HG03342 (cell line): ENCODE measurements around the gene BABAM2.
"Not testable (repeated sequence)": the region's sequence is repeated elsewhere in the genome, so short reads cannot be mapped to it uniquely, and the experiment has no call there.

Experiments used
- ATAC-seq: cut with Tn5 transposase; IDR thresholded peaks from one replicate; pipeline ENCODE4 v1.9.1; 2021; ENCODE audit warnings: mild to moderate bottlenecking, moderate library complexity; ENCODE audit not compliant: unreplicated experiment

Gene BABAM2

GRCh38 chr2:27972311-27972710 is 81.8 kb downstream of the BABAM2 start:
- ATAC-seq: no peak

- no peak for ATAC-seq
Measured at GRCh38 chr2:27973592-27973991, 83.1 kb downstream of the BABAM2 start.

GRCh38 chr2:27976308-27976707 is 85.8 kb downstream of the BABAM2 start:
- ATAC-seq: no peak

GRCh38 chr2:27977731-27978312 is 87.3 kb downstream of the BABAM2 start:
- no peak for ATAC-seq

GRCh38 chr2:27978761-27979160 is 88.2 kb downstream of the BABAM2 start:
- ATAC-seq: not testable (repeated sequence)

- no peak for ATAC-seq
Measured at GRCh38 chr2:27980242-27980641, 89.7 kb downstream of the BABAM2 start.

GRCh38 chr2:27984153-27984552 is 93.6 kb downstream of the BABAM2 start:
- ATAC-seq: no peak

- no peak for ATAC-seq
Measured at GRCh38 chr2:27988306-27988705, 97.8 kb downstream of the BABAM2 start.

- no peak for ATAC-seq
Measured at GRCh38 chr2:27988718-27989117, 98.2 kb downstream of the BABAM2 start.

GRCh38 chr2:27989149-27989548 is 98.6 kb downstream of the BABAM2 start:
- ATAC-seq: no peak

GRCh38 chr2:27990030-27990590 is 99.6 kb downstream of the BABAM2 start:
- no peak for ATAC-seq

- no peak for ATAC-seq
Measured at GRCh38 chr2:27991146-27991545, 100.6 kb downstream of the BABAM2 start.

- no peak for ATAC-seq
Measured at GRCh38 chr2:27992787-27993401, 102.4 kb downstream of the BABAM2 start.

- no peak for ATAC-seq
Measured at GRCh38 chr2:27993402-27993787, 102.9 kb downstream of the BABAM2 start.

GRCh38 chr2:27993950-27994728 is 103.6 kb downstream of the BABAM2 start:
- no peak for ATAC-seq

GRCh38 chr2:27996156-27996922 is 105.8 kb downstream of the BABAM2 start:
- no peak for ATAC-seq

GRCh38 chr2:28000287-28000686 is 109.8 kb downstream of the BABAM2 start:
- no peak for ATAC-seq

GRCh38 chr2:28002181-28002580 is 111.7 kb downstream of the BABAM2 start:
- no peak for ATAC-seq

- ATAC-seq: no peak
Measured at GRCh38 chr2:28004086-28004485, 113.6 kb downstream of the BABAM2 start.

- no peak for ATAC-seq
Measured at GRCh38 chr2:28009732-28010131, 119.2 kb downstream of the BABAM2 start.

GRCh38 chr2:28011322-28011737 is 120.8 kb downstream of the BABAM2 start:
- no peak for ATAC-seq
